NCI-H526 treated with DMSO at 0.1 percent for 48 hours (cell line): ENCODE measurements around the gene EEIG1.

ENCODE experiments used
- DNase-seq: peaks from one replicate; lab custom pipeline; 2025; lab: John Stamatoyannopoulos, UW

The EEIG1 gene

DNA sequence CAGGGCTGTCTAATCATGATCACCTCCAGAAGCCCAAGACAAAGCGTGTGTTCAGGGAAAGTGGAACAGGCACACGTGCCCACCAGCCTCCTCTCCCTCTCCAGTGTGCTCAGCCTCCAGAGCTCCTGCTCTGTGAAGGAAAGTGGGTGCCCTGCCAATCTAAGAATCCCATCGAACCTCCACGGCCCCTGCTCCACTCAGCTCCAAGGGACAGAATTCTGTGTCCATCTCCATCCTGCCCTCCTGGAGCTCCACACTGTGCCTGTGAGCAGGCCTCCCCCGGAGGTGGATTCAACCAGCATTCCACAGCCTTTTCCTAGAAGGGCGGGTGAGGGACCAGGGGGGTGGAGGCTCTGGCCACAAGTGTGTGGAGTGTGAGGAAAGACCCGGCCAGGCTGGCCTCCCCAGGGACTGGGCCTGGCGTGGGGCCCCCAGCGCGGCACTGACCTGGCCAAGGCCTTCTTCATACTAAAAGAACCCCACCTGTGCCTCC lies 6.0 kb downstream of the EEIG1 start:
- DNase-seq: no peak

DNA sequence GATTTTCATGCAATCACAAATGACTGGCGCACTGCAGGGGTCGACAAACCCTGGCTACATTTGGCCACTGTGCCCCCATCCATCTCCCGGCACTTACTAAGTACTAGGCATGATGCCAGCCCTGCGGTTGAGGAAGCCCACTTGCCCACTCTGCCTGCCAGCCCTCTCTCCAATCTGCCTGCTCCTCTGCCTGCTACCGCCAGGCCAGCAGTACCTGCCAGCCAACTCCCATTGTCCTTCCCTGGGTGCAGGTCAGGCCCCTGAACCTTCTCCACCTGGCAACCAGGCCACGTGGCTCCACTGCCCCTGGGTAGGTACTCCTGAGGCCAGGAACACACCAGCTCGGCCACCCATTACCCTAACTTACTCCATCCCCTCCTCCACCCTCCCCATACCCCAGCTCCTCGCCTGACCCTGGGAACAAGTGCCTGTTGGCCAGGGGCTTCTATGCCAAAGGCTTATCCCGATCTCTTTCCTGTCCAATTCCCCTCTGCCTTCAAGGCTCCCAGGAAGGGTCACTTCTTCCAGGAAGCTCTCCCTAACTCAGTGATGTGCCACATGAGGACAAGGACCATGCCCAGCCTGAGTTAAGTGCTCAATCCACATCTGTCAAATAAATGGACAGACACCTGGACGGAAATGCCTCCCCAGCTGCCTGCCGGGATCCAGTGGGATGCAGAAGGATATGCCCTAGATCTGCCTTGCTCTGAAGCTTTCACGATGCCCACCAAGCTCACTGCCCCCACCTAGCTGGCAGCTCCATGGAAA lies 6.6 kb downstream of the EEIG1 start:
- no peak for DNase-seq

DNA sequence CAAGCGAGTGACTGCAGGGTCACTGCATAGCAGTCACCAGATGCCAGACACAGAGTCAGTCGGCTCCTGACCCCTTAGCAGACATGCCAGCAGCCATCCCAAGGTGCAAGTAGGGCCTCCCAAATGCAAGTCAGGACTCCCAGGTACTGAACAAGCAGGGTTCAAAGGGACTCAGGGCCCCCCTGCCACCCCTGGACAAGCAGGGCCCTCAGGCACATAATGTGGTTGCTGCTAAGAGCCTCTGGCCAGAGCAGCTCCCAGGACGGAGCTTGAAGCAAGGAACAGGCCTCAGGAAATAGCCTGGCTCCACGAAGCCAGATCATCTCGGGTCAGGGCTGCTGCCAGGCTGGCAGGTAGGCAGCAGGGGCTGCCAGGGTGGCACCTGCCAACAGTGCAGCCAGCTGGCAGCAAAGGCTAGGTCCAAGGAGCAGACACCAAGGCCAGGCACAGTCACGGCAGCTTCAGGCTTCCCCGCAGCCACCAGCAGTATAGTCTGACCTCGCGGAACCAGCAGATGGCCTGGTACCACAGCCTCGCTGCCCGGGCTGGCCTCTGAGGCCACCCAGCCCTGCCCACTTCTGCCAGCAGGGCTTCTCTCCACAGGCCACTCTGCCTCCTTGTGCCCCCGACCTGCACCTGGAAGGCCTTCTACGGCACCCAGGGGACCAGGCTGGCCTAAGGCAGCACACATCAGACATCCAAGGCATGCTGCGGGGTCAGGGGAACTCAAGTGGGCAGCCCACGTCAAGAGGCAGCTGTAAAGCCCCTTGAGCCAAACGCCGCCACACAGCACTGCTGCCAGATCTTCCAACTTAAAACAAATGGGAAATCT lies 7.4 kb downstream of the EEIG1 start:
- no peak for DNase-seq

DNA sequence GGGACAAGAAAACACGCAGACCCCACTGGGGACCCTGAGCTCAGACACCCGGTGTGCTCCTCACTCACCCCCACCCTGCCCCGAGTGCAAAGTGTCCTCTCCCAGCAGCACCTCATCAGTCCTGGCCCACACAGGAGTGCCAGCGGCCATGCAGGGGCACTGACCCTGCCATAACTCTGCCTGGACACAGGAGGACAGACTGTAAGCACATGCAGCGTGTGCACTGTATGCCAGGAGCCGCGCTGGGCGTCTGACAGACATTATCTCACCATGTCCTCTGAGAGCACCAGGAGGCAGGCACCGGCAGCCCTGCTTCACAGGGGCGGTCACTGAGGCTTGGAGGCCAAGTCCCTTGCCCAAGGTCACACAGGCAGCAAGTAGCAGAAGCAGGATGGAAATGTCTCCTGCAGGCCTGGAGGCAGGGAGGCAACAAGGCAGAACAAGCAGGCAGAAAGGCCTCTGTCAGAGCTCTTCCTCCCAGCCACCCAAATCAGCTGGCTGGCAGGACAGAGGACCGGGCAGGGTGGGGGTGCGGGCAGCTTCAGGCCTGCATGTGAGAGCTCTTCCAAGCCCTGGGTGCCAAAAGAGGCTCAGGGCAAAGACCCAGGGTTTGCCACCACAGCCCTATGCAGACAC lies 8.4 kb downstream of the EEIG1 start:
- DNase-seq: no peak

DNA sequence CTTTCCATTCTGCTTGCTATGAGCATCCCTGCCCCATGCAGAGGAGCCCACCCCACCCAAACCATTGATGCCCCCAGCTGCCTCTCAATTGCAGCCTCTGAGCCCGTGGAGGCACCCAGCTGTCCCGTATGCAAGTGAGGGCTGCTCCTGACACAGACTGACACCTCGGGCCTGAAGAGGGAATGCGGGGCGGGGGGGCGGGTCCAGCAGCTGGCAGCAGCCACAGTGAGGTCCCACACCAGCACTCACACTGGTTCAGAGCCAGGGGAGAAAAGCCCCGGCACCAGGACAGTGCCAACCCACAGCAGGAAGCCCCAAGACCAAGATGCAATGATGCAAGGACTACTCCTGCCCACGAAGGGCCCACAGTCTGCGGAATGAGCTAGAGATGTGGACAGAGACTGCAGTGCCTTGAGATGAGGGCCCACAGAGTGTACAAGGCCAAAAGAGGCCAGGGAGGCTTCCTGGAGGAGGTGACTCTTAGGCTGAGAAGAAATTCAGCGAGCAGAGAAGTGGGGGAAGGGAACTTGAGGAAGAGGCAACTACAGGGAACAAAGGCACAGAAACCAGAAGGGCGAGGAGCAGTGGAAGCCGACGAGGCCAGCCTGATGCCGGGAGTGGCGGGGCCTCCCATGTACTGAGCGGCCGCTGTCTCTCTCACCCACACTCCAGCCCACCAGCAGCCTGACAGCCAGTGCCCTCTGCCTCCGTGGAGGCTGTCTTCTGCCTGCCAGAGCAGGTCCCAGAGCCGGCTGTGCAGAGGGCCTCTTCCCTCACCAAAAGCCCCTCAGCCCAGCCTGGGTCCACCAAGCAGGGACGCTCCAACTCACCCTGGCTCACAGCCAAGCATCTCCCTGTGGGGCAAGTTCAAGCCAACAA lies 9.2 kb downstream of the EEIG1 start:
- DNase-seq: no peak

DNA sequence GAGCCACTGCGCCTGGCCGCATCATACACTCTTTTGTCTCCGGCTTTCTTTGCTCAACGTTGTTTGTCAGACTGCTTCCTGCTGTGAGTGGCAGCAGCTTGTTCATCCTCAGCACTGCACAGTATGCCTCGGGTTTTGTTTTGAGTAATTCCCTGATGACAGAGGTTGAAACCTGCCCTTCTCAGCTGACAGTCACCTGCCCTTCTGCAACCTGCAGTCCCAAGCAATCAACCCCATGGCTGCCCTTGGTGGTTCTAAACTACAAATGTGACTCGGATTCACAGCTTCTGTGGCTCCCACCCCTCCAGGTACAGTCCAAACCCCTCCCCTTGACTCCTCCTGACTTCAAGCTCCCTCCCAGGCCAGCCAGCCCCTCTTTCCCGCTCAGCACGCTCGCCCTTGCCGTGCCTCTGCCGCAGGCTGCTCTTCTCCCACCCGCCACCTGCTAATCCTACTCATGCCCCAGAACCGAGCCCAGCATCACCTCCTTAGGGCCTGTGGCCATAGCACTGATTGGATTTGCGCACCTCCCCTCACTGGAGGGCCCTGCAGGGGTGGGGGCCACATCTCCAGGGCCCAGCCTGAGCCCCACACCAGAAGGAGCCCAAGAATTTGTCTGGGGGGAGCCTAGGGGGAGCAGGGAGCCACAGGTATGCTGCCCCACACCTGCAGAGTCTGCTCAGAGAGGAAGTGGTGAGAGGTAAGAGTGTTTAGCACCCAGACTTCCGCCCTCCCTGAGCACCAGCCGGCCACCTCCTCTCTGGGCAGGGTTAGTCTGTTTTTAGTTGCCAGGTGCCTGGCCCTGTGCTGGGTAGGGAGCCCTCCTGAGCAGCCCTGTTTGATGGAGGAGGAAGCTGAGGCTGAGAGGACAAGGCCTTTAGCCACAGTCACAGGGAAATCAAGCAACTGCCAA lies 10.1 kb downstream of the EEIG1 start:
- no peak for DNase-seq

DNA sequence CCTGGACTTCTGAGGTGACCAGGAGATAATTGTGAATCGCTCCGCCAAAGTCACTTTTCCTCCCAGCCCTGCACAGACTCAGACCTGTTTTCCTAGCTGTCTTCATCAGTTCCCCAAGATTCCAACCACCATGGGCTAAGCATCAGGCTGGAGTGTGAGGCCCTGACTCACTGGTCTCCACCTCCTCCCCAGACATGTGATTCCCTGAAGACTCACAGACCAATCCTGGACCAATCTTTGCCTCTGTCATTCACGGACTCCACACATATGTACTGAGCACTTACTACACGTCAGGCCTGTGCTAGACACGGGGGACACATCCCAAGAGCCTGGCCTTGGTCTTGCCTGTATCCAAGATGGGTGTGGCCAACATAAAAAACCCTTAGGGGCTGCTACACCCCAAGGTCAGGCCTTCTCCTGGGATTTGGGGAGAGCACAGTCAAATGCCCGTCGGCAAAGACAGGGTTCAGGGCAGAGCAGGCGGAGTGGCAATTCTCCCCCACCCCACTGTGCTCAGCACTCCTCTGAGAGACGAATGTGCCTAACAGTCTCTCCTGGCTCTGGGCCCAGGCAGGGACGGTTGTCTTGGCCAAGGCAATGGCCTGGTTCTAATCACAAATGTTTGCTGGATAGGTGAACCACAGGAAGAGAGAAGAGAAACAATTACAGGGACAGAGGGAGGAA lies 11.9 kb downstream of the EEIG1 start:
- no peak for DNase-seq

DNA sequence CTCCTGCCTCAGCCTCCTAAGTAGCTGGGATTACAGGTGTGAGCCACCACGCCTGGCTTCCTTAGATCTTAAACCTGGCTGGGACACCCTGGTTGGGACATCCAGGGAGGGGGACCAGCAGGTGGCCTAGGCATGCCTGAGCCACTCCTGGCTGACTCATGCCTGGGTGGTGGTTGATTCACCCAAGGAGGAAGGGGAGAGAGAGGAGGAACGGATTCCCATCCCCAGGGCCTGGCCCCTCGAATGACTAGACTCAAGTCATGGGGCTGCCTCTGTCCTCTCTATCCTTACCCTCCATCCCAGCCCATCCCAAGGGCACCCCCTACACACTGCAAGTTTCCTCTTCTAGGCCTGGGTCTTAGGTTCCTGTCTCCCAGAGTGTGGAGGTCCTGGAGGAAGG lies 12.7 kb downstream of the EEIG1 start:
- no peak for DNase-seq

DNA sequence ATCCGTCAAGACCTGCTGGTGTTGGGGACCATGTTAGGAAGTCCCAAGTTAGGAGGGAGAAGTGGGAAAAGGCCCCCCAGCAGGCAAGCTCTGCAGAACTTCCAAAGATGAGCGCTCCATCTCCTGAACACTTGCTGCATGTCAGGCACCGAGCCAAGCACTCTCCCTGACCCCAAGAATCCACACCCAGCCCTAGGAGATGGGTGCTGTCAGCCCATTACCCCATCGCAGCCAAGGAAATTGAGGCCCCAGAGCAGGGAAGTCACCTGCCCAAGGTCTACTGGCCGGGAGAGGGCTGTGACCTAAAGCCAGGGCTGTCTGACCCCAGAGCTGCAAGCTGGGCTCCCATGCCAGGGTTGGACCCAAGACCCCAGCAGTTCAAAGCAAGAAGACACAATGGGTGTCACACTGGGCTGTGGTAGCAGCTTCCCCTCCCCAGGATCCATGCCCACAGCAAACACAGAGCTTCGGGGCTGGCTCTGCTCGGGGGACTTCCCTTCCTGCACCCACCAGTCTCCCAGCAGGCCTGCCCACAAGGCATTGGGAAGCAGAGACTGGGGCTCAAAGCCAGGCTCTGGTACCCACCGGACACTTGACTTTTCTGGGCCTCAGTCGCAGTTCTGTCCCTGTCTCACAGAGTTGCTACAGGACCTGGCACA lies 13.5 kb downstream of the EEIG1 start:
- no peak for DNase-seq

DNA sequence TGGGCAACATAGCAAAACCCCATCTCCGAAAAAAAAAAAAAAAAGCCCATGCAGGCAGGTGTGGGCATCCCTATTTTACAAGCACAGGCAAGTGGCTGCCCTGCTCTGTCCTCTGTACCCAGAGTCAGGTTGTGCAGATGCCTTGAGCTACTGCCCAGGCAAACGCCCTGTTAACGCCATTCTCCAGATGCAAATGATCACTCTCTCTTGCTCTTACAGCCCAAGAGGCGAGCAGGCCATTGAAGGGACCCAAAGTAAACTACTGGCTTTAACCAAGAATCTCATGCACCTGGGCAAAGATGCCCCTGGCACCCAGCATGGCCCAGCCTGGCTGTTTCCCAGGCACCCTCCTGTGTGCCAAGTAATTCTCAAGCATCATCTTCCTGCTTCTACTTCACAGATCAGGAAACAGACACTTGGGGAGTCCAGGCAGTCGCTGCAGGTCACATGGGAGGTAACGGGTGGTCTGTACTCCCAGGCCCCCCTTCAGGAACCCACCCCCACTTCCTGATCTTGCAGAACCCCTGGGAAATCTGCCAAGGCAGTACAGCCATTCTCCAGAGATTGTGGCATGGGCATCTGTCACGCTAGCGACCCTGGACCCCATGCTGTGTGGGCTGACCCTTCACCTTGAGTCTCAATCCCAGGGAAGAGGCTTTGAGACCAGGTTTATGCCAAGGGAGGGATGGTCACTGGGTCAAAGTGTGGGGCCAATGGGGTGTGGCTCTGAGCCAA lies 14.2 kb downstream of the EEIG1 start:
- no peak for DNase-seq

DNA sequence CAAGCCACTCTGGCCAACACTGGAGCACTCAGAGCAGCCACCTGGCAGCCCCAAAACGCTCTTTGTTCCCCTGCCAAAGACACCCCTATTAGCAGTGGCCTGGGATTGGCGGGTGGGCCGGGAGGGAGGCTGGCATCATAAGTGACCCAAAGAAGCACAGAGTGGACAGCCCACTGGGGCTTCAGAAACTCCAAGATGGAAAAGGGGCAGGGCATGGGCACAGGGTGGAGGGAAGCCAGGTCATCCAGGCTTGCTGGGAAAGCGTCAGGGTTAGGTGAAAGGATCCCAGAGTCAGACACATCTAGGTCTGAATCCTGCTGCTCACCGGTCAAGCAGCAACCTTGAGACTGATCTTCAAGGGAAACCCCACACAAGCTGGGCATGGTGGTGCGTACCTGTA lies 14.8 kb downstream of the EEIG1 start:
- no peak for DNase-seq

DNA sequence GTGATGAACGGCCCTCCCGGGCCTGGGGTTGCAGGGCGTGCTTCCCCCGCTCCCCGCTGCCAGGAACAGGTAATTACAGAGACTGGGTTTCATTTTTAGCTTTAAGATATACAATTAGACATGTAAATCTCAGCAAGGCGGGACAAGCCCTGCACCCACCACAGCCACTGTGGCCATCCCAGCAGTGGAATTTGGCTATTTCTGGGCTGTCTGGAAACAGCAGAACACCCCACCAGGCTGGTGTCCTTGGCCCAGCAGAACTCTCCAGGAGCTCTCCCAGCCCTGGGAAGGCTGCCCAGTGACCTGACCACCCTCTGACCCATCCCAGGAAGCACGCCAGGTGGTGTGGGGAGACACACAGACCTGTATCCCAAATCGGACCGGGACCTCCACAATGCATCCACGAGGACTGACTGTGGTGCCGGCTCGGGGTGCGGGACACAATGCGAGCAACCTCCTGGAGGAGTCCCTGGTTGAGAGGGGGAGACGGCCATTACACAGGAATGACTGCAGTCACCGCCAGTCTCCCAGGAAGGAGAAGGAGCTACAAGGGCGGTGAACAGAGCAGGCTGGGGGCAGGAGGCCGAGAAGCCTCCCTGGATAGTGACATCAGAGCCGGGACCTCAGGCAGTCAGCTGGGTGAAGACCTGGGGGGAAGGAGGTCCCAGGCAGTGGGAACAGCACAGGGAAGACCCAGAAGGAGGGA lies 17.3 kb downstream of the EEIG1 start:
- no peak for DNase-seq

DNA sequence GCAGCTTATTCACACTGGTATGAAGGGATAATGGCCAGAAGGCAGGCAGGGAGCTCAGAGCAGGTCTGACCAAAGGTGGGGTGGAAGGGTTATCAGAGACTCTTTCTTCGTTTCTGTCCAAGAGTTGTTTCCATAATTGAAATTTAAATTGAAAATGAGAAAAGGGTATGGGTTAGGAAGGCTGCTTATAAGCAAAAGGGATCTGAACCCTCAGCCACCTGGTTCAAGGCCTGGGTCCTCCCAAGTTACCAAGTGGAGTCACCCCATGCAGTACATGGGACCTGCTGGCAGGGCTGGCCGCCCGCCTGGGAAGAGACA lies 17.8 kb downstream of the EEIG1 start:
- DNase-seq: no peak

DNA sequence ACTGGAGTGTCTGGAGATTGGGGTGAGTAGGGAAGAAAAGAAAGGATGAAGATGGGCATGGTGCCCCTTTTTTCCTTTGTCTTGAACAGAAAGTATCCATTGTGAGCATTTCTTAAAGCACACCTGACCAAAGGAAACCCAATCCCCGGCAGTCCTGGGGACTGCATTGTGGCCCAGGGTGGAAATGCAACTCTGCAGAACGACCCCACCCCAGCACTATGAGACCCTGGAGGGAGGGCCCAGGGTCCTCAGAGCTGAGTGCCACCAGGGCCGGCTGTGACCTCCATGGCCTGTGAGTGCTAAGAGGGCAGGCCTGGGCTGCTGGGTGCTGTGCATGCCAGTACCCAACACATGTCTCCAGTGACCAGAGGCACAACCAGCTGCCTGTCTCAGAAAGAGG lies 18.5 kb downstream of the EEIG1 start:
- DNase-seq: no peak

DNA sequence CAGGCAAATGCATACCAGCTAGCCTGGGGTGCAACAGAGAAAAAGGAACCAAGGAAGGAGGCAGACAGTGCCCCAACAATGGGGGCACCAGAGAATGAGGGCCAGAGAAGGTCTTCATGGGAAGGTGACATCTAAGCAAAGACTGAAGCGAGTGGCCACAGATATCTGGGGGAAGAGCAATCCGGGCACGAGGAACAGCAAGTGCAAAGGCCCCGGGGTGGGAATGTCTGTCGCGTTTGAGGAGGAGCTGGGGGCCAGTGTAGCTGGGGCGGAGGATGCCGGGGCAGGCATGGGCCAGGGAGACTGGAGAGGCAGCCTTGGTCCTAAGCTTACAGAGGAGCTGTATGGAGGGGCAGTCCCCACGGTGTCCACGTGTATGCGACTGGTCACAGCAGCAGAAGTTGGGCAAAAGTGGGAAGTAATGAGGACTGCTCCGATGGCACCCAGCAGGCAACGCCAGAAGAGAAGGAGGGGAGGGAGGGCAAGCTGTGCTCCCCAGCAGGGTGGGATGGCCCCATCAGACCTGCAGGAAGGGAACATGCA lies 19.1 kb downstream of the EEIG1 start:
- DNase-seq: no peak

DNA sequence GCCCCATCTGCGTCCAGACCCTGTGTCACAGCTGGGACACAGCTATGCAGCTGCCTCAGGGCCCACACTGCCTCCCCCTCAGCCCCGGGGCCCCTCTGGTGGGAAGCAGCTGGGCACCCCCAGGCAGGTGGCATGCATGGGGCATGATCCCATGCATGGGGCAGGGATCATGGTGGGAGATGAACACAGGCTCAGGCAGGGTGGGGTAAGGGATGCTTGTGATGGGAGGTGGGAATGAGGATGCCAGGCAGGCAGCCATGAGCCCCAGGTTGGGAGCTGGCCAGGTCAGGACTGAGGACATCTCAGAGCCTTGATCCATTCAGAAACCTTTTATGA lies 19.7 kb downstream of the EEIG1 start:
- no peak for DNase-seq

DNA sequence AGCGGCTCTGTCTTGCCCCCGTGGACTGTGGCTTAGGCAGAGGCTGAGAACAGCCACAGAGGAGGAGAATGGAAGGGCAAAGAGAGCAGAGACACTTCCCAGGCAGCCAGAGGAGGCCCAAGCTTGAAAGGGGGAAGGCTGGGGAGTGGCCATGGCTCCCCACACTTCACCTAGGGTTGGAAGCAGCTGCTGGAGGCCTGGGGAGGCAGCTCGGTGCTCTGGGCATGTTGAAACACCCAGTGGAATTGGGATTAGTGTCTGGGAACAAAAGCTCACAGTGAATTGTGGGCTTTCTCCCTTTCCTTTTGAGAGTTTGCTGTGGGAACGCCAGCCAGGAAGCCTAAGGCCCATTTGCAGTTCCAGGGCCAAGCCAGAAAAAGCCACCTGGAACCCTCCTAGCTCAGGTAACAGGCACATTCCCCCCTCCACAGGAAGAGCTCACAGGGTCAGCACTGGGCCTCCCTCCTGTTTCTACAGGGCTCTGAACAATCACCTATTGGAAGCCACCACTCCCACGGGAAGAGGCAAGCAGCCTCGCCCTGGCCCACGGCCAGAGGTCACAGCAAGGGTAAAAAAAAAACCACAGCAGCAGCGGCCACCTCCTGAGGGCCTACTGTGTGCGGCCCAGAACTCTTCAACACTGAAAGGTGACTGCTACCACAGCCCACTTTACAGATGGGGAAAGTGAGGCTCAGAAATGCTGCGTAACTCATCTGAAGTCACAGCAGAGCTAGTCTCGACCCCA lies 20.2 kb downstream of the EEIG1 start:
- DNase-seq: no peak
